ENCODE data around the gene ADAM30. TPM values are rescaled to one million over a fixed set of nuclear protein-coding genes. Genes with fewer than 3 reads are reported as not detected.

Gene ADAM30
- total and polyA plus RNA-seq, 2 experiments from 2014 or later, result not detected

GRCh38 chr1:119920104-119920968 is 24.0 kb upstream of the ADAM30 start:
- Histone ChIP-seq H3K27me3 (no peaks in the 10 kb centered on the region), H3K36me3 (replicated peaks; ENCODE audit: insufficient read depth, low read depth) (peaks cover 10% of the 10 kb centered on the region), H3K4me3 (no peak overlapping the region), H2AFZ (no peak overlapping the region), H3K27ac (no peak overlapping the region), H3K4me1 (ENCODE audit: insufficient read depth) (no peaks in the 10 kb centered on the region), H3K79me2 (no peaks in the 10 kb centered on the region), H3K9me3 (ENCODE audit: low read depth) (no peaks in the 10 kb centered on the region), H3K9me2 (replicated peaks; ENCODE audit: insufficient read depth) (no peaks in the 10 kb centered on the region), H3K4me2 (no peak overlapping the region), H4K20me1 (ENCODE audit: insufficient read depth, poor library complexity, severe bottlenecking) (no peaks in the 10 kb centered on the region)
- WGBS (ENCODE audit: low lambda C conversion rate, missing lambda C conversion rate), result 89% methylated on average over 8 of the region's 8 CpGs
- DNase-seq (ENCODE audit: low spot score), result no peak
- TF ChIP-seq EZH2phosphoT487 (IDR thresholded peaks at IDR 0.05; ENCODE audit: low read depth, severe bottlenecking, unreplicated experiment), result no peak
- TF ChIP-seq EZH2 (IDR thresholded peaks at IDR 0.05; ENCODE audit: borderline replicate concordance), result no peak
- TF ChIP-seq CTCF (IDR thresholded peaks at IDR 0.05; ENCODE audit: poor library complexity), result no peak

DNA sequence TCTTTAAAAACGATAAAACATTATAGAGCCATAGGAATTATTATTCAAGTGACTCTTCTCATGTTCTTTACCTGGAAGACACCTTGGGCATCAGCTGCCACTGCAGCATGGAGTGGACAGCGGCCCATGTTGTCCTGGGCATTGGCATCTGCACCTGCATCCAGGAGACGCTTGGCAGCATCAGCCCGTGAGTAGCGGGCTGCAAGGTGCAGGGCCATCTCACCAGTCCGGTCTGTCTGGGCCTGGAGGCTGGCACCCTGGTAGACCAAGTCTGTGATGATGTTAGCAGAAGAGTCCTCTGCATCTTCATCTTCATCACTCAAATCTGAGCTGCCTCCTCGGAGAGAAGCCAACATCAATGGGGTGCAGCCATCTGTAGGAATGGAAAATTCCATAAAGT is 22.9 kb upstream of the ADAM30 start:
- H3K9me2 ChIP-seq (replicated peaks; ENCODE audit: insufficient read depth), result no peaks in the 10 kb centered on the region
- H3K79me2 ChIP-seq, result no peaks in the 10 kb centered on the region
- no peaks in the 10 kb centered on the region for H3K4me1 ChIP-seq (ENCODE audit: insufficient read depth)
- no peaks in the 10 kb centered on the region for H3K9me3 ChIP-seq (ENCODE audit: low read depth)
- no peaks in the 10 kb centered on the region for H3K27me3 ChIP-seq
- H3K4me3 ChIP-seq, result no peak overlapping the region
- H3K27ac ChIP-seq, result no peak overlapping the region
- H3K36me3 ChIP-seq (replicated peaks; ENCODE audit: insufficient read depth, low read depth), result peaks cover 14% of the 10 kb centered on the region
- DNase-seq (ENCODE audit: low spot score), result no peak
- H2AFZ ChIP-seq, result no peak overlapping the region
- WGBS (ENCODE audit: low lambda C conversion rate, missing lambda C conversion rate), result 93% methylated on average over 7 of the region's 7 CpGs
- no peak for TF ChIP-seq EZH2 (IDR thresholded peaks at IDR 0.05; ENCODE audit: borderline replicate concordance)
- no peak for TF ChIP-seq CTCF (IDR thresholded peaks at IDR 0.05; ENCODE audit: poor library complexity)
- no peak for TF ChIP-seq EZH2phosphoT487 (IDR thresholded peaks at IDR 0.05; ENCODE audit: low read depth, severe bottlenecking, unreplicated experiment)
- no peak overlapping the region for H3K4me2 ChIP-seq
- no peaks in the 10 kb centered on the region for H4K20me1 ChIP-seq (ENCODE audit: insufficient read depth, poor library complexity, severe bottlenecking)

- no peak for DNase-seq (ENCODE audit: low spot score)
- Histone ChIP-seq H3K9me3 (ENCODE audit: low read depth) (no peaks in the 10 kb centered on the region), H3K36me3 (replicated peaks; ENCODE audit: insufficient read depth, low read depth) (peaks cover 15% of the 10 kb centered on the region), H3K4me3 (no peak overlapping the region), H3K27me3 (no peaks in the 10 kb centered on the region), H3K79me2 (no peaks in the 10 kb centered on the region), H3K4me2 (no peak overlapping the region), H3K9me2 (replicated peaks; ENCODE audit: insufficient read depth) (no peaks in the 10 kb centered on the region), H3K4me1 (ENCODE audit: insufficient read depth) (no peaks in the 10 kb centered on the region), H2AFZ (no peak overlapping the region), H4K20me1 (ENCODE audit: insufficient read depth, poor library complexity, severe bottlenecking) (no peaks in the 10 kb centered on the region), H3K27ac (no peak overlapping the region)
- WGBS (ENCODE audit: low lambda C conversion rate, missing lambda C conversion rate), result 95% methylated on average over 7 of the region's 7 CpGs
- TF ChIP-seq EZH2 (IDR thresholded peaks at IDR 0.05; ENCODE audit: borderline replicate concordance) (no peak), CTCF (IDR thresholded peaks at IDR 0.05; ENCODE audit: poor library complexity) (no peak), EZH2phosphoT487 (IDR thresholded peaks at IDR 0.05; ENCODE audit: low read depth, severe bottlenecking, unreplicated experiment) (no peak)
These were observed 22.0 kb upstream of the ADAM30 start for GRCh38 chr1:119918301-119918700.

All from hepatocyte (in vitro differentiated cells).